ENCODE measurements around the gene SPAG16.

Gene SPAG16

DNA sequence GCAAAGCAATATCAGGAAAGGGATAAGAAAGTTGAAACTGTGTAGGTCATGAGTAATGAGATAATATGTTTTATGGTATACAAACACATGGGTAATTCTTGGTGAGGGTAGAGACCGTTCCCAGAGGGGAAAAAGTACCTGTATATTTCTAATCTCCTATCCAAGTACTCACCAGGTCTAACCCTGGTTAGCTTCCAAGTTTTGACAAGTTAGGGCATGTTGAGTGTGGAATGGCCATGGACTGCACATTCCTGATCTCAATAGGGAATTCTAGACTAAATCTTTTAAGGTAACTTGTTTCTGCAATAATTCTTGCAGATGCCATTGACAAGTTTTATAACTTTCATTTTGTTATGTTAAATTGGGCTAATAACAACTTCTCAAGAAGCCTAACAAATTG, 216.6 kb downstream of the SPAG16 start:
- TF ChIP-seq TAF1 (IDR thresholded peaks at IDR 0.05; ENCODE audit: low read depth) (no peak), EGR1 (IDR thresholded peaks at IDR 0.05) (no peak), USF1 (IDR thresholded peaks at IDR 0.05) (no peak), TEAD4 (IDR thresholded peaks at IDR 0.05) (no peak), CREB1 (IDR thresholded peaks at IDR 0.05; ENCODE audit: low read depth) (no peak), NFIC (IDR thresholded peaks at IDR 0.05) (no peak), CEBPB (IDR thresholded peaks at IDR 0.05) (no peak)
- TF ChIP-seq, protein P1, sequence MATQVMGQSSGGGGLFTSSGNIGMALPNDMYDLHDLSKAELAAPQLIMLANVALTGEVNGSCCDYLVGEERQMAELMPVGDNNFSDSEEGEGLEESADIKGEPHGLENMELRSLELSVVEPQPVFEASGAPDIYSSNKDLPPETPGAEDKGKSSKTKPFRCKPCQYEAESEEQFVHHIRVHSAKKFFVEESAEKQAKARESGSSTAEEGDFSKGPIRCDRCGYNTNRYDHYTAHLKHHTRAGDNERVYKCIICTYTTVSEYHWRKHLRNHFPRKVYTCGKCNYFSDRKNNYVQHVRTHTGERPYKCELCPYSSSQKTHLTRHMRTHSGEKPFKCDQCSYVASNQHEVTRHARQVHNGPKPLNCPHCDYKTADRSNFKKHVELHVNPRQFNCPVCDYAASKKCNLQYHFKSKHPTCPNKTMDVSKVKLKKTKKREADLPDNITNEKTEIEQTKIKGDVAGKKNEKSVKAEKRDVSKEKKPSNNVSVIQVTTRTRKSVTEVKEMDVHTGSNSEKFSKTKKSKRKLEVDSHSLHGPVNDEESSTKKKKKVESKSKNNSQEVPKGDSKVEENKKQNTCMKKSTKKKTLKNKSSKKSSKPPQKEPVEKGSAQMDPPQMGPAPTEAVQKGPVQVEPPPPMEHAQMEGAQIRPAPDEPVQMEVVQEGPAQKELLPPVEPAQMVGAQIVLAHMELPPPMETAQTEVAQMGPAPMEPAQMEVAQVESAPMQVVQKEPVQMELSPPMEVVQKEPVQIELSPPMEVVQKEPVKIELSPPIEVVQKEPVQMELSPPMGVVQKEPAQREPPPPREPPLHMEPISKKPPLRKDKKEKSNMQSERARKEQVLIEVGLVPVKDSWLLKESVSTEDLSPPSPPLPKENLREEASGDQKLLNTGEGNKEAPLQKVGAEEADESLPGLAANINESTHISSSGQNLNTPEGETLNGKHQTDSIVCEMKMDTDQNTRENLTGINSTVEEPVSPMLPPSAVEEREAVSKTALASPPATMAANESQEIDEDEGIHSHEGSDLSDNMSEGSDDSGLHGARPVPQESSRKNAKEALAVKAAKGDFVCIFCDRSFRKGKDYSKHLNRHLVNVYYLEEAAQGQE (IDR thresholded peaks at IDR 0.05; ENCODE audit: low read depth), result no peak

DNA sequence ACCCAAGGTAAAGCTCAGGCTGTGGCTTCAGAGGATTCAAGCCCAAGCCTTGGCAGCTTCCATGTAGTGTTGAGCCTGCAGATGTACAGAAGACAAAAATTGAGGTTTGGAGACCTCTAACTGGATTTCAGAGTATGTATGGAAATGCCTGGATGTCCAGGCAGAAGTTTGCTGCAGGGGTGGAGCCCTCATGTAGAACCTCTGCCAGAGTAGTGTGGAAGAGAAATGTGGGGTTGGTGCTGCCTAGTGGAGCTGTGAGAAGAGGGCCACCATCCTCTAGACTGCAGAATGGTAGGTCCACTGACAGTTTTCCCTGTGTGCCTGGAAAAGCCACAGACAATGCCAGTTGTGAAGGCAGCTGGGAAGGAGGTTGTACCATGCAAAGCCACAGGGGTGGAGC, 239.9 kb downstream of the SPAG16 start:
- TF ChIP-seq TCF12 (IDR thresholded peaks at IDR 0.05; ENCODE audit: low read depth) (no peak), USF1 (IDR thresholded peaks at IDR 0.05) (no peak), CEBPB (IDR thresholded peaks at IDR 0.05) (no peak), CREB1 (IDR thresholded peaks at IDR 0.05; ENCODE audit: low read depth) (no peak), EP300 (IDR thresholded peaks at IDR 0.05; ENCODE audit: borderline replicate concordance) (no peak), TAF1 (IDR thresholded peaks at IDR 0.05; ENCODE audit: low read depth) (no peak), NFIC (IDR thresholded peaks at IDR 0.05) (no peak), YY1 (IDR thresholded peaks at IDR 0.05; ENCODE audit: low read depth) (no peak), FOXM1 (IDR thresholded peaks at IDR 0.05; ENCODE audit: borderline replicate concordance, low read depth) (no peak)
- TF ChIP-seq, protein P2, sequence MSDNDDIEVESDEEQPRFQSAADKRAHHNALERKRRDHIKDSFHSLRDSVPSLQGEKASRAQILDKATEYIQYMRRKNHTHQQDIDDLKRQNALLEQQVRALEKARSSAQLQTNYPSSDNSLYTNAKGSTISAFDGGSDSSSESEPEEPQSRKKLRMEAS (IDR thresholded peaks at IDR 0.05), result no peak
- TF ChIP-seq, protein P1 (IDR thresholded peaks at IDR 0.05; ENCODE audit: low read depth), result no peak

DNA sequence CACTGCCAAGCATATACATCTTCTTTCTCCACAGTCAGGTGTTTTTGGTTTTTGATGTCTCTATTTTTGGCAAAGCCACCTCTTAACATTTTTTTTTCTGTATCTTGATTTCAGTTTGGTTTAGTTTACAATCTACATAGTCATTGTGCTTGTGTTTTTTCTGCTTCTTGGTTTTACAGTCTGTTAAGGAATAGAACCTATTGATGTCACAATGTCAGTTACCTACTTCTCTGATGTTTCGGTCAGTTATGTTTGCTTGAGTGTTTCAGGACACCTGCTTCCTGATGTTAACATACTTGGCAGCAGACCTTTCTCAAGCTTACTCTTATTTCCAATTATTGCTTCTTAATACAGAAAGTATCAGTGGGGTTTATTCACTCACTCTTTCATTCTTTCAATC, 253.3 kb downstream of the SPAG16 start:
- TF ChIP-seq NFIC (IDR thresholded peaks at IDR 0.05) (no peak), TEAD4 (IDR thresholded peaks at IDR 0.05) (no peak), YY1 (IDR thresholded peaks at IDR 0.05; ENCODE audit: low read depth) (no peak)

DNA sequence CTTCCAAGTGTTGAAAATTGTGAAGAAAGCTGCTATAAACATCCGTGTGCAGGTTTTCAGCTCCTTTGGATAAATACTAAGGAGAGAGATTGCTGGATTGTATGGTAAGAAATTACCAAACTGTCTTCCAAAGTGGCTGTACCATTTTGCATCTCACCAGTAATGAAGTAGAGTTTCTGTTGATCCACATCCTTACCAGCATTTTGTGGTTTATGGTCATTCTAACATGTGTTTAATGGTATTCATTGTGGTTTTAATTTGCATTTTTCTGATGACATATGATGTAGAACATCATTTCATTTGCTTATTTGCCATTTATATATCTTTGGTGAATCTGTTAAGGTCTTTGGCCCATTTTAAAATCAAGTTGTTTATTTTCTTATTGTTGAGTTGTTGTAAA, 260.7 kb downstream of the SPAG16 start:
- no peak for TF ChIP-seq YY1 (IDR thresholded peaks at IDR 0.05; ENCODE audit: low read depth)
- no peak for TF ChIP-seq TAF1 (IDR thresholded peaks at IDR 0.05; ENCODE audit: low read depth)
- no peak for TF ChIP-seq EP300 (IDR thresholded peaks at IDR 0.05; ENCODE audit: borderline replicate concordance)
- TF ChIP-seq NFIC (IDR thresholded peaks at IDR 0.05), result no peak
- no peak for TF ChIP-seq CEBPB (IDR thresholded peaks at IDR 0.05)
- TF ChIP-seq TEAD4 (IDR thresholded peaks at IDR 0.05), result no peak
- no peak for TF ChIP-seq TCF12 (IDR thresholded peaks at IDR 0.05; ENCODE audit: low read depth)
- TF ChIP-seq EGR1 (IDR thresholded peaks at IDR 0.05), result no peak
- no peak for TF ChIP-seq RAD21 (IDR thresholded peaks at IDR 0.05; ENCODE audit: low read depth)
- TF ChIP-seq, protein P2 (IDR thresholded peaks at IDR 0.05), result no peak
- TF ChIP-seq, protein P1 (IDR thresholded peaks at IDR 0.05; ENCODE audit: low read depth), result no peak
- no peak for TF ChIP-seq ZBTB7A (IDR thresholded peaks at IDR 0.05; ENCODE audit: low read depth)
- no peak for TF ChIP-seq USF1 (IDR thresholded peaks at IDR 0.05)
- TF ChIP-seq CREB1 (IDR thresholded peaks at IDR 0.05; ENCODE audit: low read depth), result no peak
- TF ChIP-seq FOXM1 (IDR thresholded peaks at IDR 0.05; ENCODE audit: borderline replicate concordance, low read depth), result no peak

- TF ChIP-seq RAD21 (IDR thresholded peaks at IDR 0.05; ENCODE audit: low read depth) (no peak), TEAD4 (IDR thresholded peaks at IDR 0.05) (no peak), USF1 (IDR thresholded peaks at IDR 0.05) (no peak), CREB1 (IDR thresholded peaks at IDR 0.05; ENCODE audit: low read depth) (no peak), NFIC (IDR thresholded peaks at IDR 0.05) (no peak), EGR1 (IDR thresholded peaks at IDR 0.05) (no peak), YY1 (IDR thresholded peaks at IDR 0.05; ENCODE audit: low read depth) (no peak), CEBPB (IDR thresholded peaks at IDR 0.05) (no peak), FOXM1 (IDR thresholded peaks at IDR 0.05; ENCODE audit: borderline replicate concordance, low read depth) (no peak), EP300 (IDR thresholded peaks at IDR 0.05; ENCODE audit: borderline replicate concordance) (no peak), ZBTB7A (IDR thresholded peaks at IDR 0.05; ENCODE audit: low read depth) (no peak), TAF1 (IDR thresholded peaks at IDR 0.05; ENCODE audit: low read depth) (no peak), TCF12 (IDR thresholded peaks at IDR 0.05; ENCODE audit: low read depth) (no peak)
- TF ChIP-seq, protein P1 (IDR thresholded peaks at IDR 0.05; ENCODE audit: low read depth), result no peak
- TF ChIP-seq, protein P2 (IDR thresholded peaks at IDR 0.05), result no peak
These were observed 261.2 kb downstream of the SPAG16 start for GRCh38 chr2:213545481-213545880.

All from Ishikawa (cell line).